CD4-positive, CD25-positive, alpha-beta regulatory T cell (primary cell): Measurements from ENCODE around the gene THUMPD1. TPM values are rescaled to one million over a fixed set of nuclear protein-coding genes. Genes with fewer than 3 reads are reported as not detected.
"Not testable (repeated sequence)": the region's sequence is repeated elsewhere in the genome, so short reads cannot be mapped to it uniquely, and the experiment has no call there.

Source experiments
- ATAC-seq, 2 donors: fragments of 150-1000 bp; cut with Tn5 transposase; one replicate each; pipeline ENCODE4 v1.10.0; 2021; ENCODE audit warnings: low read depth in 2 of 2, moderate number of reproducible peaks in 2 of 2, moderate library complexity in 1 of 2
- DNase-seq, 3 donors: peaks; one replicate each; pipeline versions ENCODE4 v3.0.0 to v3.0.0-alpha.2; 2012 to 2022; ENCODE audit warnings: mixed read lengths in 1 of 3
- H3K27ac ChIP-seq: one replicate; pipeline ENCODE4 v1.7.0; 2013; ENCODE audit warnings: mild to moderate bottlenecking, low read length; ENCODE audit not compliant: insufficient read depth, poor library complexity, severe bottlenecking
- H3K27me3 ChIP-seq: one replicate; pipeline ENCODE4 v1.7.0; 2013; ENCODE audit warnings: low read length; ENCODE audit not compliant: control insufficient read depth, insufficient read depth
- H3K36me3 ChIP-seq: one replicate; pipeline ENCODE4 v1.7.0; 2013; ENCODE audit warnings: mild to moderate bottlenecking, low read length, moderate library complexity; ENCODE audit not compliant: control insufficient read depth, insufficient read depth
- H3K4me1 ChIP-seq: 2 replicates; pipeline ENCODE4 v1.7.0; 2013; ENCODE audit warnings: mild to moderate bottlenecking, low read length; ENCODE audit not compliant: insufficient read depth, control insufficient read depth, poor library complexity, severe bottlenecking
- H3K4me3 ChIP-seq: one replicate; pipeline ENCODE4 v1.7.0; 2013; ENCODE audit warnings: low read depth, mild to moderate bottlenecking, low read length, moderate library complexity
- H3K9me3 ChIP-seq, 2 experiments: 1 replicate in 1 of 2; 2 replicates in 1 of 2; pipeline ENCODE4 v1.7.0; 2013; ENCODE audit warnings: low read length in 2 of 2, mild to moderate bottlenecking in 1 of 2, moderate library complexity in 1 of 2; ENCODE audit not compliant: control insufficient read depth in 2 of 2
- H3K27ac Mint-ChIP-seq, 3 donors: one replicate each; pipeline ENCODE4 v1.8.0; 2020 to 2022; ENCODE audit warnings: mild to moderate bottlenecking in 3 of 3, mixed read lengths in 3 of 3, moderate library complexity in 2 of 3
- H3K27me3 Mint-ChIP-seq: one replicate; pipeline ENCODE4 v1.8.0; 2022; ENCODE audit warnings: mild to moderate bottlenecking, mixed read lengths
- H3K36me3 Mint-ChIP-seq: one replicate; pipeline ENCODE4 v1.8.0; 2020; ENCODE audit warnings: mixed read lengths
- H3K4me1 Mint-ChIP-seq, 4 donors: one replicate each; pipeline ENCODE4 v1.8.0; 2020 to 2022; ENCODE audit warnings: mixed read lengths in 4 of 4, mild to moderate bottlenecking in 1 of 4
- H3K4me3 Mint-ChIP-seq, 4 donors: one replicate each; pipeline ENCODE4 v1.8.0; 2020 to 2022; ENCODE audit warnings: mild to moderate bottlenecking in 4 of 4, mixed read lengths in 4 of 4, moderate library complexity in 3 of 4
- H3K9me3 Mint-ChIP-seq, 7 donors: one replicate each; pipeline ENCODE4 v1.8.0; 2020 to 2022; ENCODE audit warnings: mixed read lengths in 7 of 7, mild to moderate bottlenecking in 3 of 7, moderate library complexity in 2 of 7
- polyA plus RNA-seq, 4 donors: library from polyadenylated mRNA; unstranded; fragments of 300-500 nt; fragmentation: Illumina TruSeq; gene quantifications; one replicate each; pipeline ENCODE4 v1.2.3, GENCODE V29; 2021
- total RNA-seq: library from RNA; stranded (reverse); gene quantifications from one replicate; pipeline ENCODE4 v1.2.3, GENCODE V29; 2022

Gene THUMPD1
- total and polyA plus RNA-seq, 5 donors from 2014 or later, result 56.1 to 97.6 (median 71.7) TPM

- H3K27me3 ChIP-seq, H3K9me3 ChIP-seq, H3K27ac ChIP-seq, H3K4me1 ChIP-seq, H3K4me3 Mint-ChIP-seq, H3K36me3 Mint-ChIP-seq, H3K4me3 ChIP-seq, H3K27ac Mint-ChIP-seq, H3K36me3 ChIP-seq, H3K27me3 Mint-ChIP-seq, ATAC-seq, H3K4me1 Mint-ChIP-seq, H3K9me3 Mint-ChIP-seq: not testable (repeated sequence)
- peak in 1 of 3 donors; percentile 32 for DNase-seq
Observed at GRCh38 chr16:20708129-20708528, 33.5 kb downstream of the THUMPD1 start.

- H3K36me3 Mint-ChIP-seq, result no peaks in the 10 kb centered on the region
- H3K4me1 Mint-ChIP-seq, result no peaks in the 10 kb centered on the region
- H3K9me3 Mint-ChIP-seq, result peaks cover 0 to 3% (median 0%) of the 10 kb centered on the region in 7 donors
- no peak overlapping the region for H3K4me3 Mint-ChIP-seq
- no peaks in the 10 kb centered on the region for H3K9me3 ChIP-seq
- H3K27ac Mint-ChIP-seq, result no peak overlapping the region
- H3K27ac ChIP-seq, result no peak overlapping the region
- no peak for ATAC-seq
- no peak for DNase-seq
- H3K27me3 Mint-ChIP-seq, result peaks cover 4% of the 10 kb centered on the region
- no peaks in the 10 kb centered on the region for H3K36me3 ChIP-seq
- H3K27me3 ChIP-seq, result no peaks in the 10 kb centered on the region
- no peaks in the 10 kb centered on the region for H3K4me1 ChIP-seq
- H3K4me3 ChIP-seq, result no peak overlapping the region
Observed at GRCh38 chr16:20707461-20707860, 34.2 kb downstream of the THUMPD1 start.

- H3K4me3 ChIP-seq, ATAC-seq, H3K36me3 Mint-ChIP-seq, H3K4me1 ChIP-seq, H3K4me3 Mint-ChIP-seq, H3K27me3 ChIP-seq, H3K9me3 Mint-ChIP-seq, H3K4me1 Mint-ChIP-seq, H3K9me3 ChIP-seq, H3K27ac Mint-ChIP-seq, H3K36me3 ChIP-seq, H3K27me3 Mint-ChIP-seq, H3K27ac ChIP-seq, DNase-seq: not testable (repeated sequence)
Observed at GRCh38 chr16:20705972-20706371, 35.6 kb downstream of the THUMPD1 start.

DNA sequence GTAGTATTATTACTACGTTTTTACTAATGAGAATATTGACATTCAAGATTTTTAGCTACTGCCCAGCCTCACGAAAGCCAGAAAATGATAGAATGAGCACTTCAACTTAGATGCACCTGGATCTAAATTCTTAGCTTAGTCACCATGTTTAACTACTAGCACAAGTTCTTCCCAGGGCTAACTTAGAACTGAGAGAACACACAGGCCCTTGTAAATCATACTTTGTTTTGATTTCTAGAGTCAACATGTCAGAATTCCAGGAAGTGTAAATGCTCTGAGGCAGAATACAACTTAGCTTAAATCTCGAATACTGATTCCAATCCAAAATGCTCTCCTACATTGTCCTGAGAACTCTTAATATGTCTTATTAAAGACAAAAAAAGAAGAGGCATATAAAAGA, 37.3 kb downstream of the THUMPD1 start:
- Mint-ChIP-seq H3K9me3 (peaks cover 0 to 14% (median 0%) of the 10 kb centered on the region in 7 donors), H3K36me3 (no peaks in the 10 kb centered on the region), H3K4me3 (no peak overlapping the region), H3K27ac (no peak overlapping the region), H3K27me3 (peaks cover 4% of the 10 kb centered on the region), H3K4me1 (no peaks in the 10 kb centered on the region)
- Histone ChIP-seq H3K4me1 (no peaks in the 10 kb centered on the region), H3K27ac (no peak overlapping the region), H3K36me3 (no peaks in the 10 kb centered on the region), H3K4me3 (no peak overlapping the region), H3K9me3 (no peaks in the 10 kb centered on the region), H3K27me3 (no peaks in the 10 kb centered on the region)
- ATAC-seq, result no peak
- no peak for DNase-seq

DNA sequence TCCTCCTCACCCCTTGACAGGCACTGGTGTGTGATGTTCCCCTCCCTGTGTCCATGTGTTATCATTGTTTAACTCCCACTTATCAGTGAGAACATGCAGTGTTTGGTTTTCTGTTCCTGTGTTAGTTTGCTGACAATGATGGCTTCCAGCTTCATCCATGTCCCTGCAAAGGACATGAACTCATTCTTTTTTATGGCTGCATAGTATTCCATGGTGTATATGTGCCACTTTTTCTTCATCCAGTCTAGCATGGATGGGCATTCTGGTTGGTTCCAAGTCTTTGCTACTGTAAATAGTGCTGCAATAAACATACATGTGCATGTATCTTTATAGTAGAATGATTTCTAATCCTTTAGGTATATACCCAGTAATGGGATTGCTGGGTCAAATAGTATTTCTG, 39.9 kb downstream of the THUMPD1 start:
- H3K27me3 ChIP-seq, H3K36me3 Mint-ChIP-seq, H3K4me1 ChIP-seq, ATAC-seq, H3K27ac ChIP-seq, H3K4me3 Mint-ChIP-seq, H3K4me1 Mint-ChIP-seq, DNase-seq, H3K9me3 ChIP-seq, H3K27ac Mint-ChIP-seq, H3K36me3 ChIP-seq, H3K4me3 ChIP-seq, H3K27me3 Mint-ChIP-seq: not testable (repeated sequence)
- H3K9me3 Mint-ChIP-seq, result peaks cover 0 to 14% (median 0%) of the 10 kb centered on the region in 7 donors

- H3K4me1 Mint-ChIP-seq, result no peaks in the 10 kb centered on the region
- Histone ChIP-seq H3K9me3 (no peaks in the 10 kb centered on the region), H3K36me3 (no peaks in the 10 kb centered on the region), H3K4me3 (no peak overlapping the region), H3K27me3 (peaks cover 2% of the 10 kb centered on the region), H3K4me1 (no peaks in the 10 kb centered on the region), H3K27ac (no peak overlapping the region)
- H3K27me3 Mint-ChIP-seq, result peaks cover 10% of the 10 kb centered on the region
- no peak overlapping the region for H3K27ac Mint-ChIP-seq
- H3K4me3 Mint-ChIP-seq, result no peak overlapping the region
- DNase-seq, result no peak
- H3K9me3 Mint-ChIP-seq, result peaks cover 0 to 6% (median 0%) of the 10 kb centered on the region in 7 donors
- no peak for ATAC-seq
- no peaks in the 10 kb centered on the region for H3K36me3 Mint-ChIP-seq
Observed at GRCh38 chr16:20696618-20697017, 45.0 kb downstream of the THUMPD1 start.

DNA sequence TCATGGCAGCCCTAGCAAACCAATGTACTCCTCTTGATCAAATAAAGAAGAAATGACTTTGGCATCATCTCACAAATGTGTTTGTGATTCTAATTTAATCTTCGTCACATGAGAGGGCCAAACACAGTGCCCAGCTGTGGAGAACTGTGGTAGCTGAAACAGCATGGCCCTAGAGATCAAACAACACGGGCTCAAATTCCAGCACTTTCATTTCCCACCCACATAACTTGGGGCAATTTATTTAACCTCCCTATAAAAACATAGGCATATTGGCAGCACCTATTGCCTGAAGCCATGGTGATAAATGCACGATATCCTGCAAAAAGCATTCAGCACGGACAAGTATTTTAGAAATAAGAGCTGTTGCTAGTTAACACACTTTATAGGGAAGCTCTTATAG, 46.6 kb downstream of the THUMPD1 start:
- Mint-ChIP-seq H3K4me3 (no peak overlapping the region), H3K27ac (no peak overlapping the region), H3K36me3 (no peaks in the 10 kb centered on the region), H3K27me3 (peaks cover 17% of the 10 kb centered on the region), H3K4me1 (no peaks in the 10 kb centered on the region), H3K9me3 (no peaks in the 10 kb centered on the region)
- Histone ChIP-seq H3K9me3 (no peaks in the 10 kb centered on the region), H3K27me3 (peaks cover 2% of the 10 kb centered on the region), H3K4me1 (no peaks in the 10 kb centered on the region), H3K27ac (no peak overlapping the region), H3K4me3 (no peak overlapping the region), H3K36me3 (no peaks in the 10 kb centered on the region)
- no peak for ATAC-seq
- DNase-seq, result no peak

DNA sequence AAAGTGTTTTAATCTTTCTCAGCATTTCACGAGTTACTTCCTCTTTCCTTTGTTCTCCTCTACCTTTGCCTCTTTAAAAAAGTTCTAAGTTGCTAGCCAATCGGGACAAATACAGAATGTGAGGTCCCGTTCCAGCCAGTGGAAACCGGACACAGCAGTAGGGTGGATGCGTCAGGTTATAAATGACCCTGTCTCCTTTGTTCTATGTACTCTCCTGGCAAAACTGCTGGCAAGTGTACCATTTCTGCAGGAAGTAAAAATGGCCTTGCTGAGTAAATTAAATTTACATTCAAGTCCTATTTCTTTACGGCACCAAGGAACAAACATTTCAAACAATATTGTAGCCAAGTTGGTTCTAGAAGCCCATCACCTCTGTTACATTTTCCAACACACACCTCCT, 47.5 kb downstream of the THUMPD1 start:
- not testable (repeated sequence) for H3K36me3 Mint-ChIP-seq, H3K4me1 Mint-ChIP-seq, H3K4me1 ChIP-seq, H3K9me3 ChIP-seq, H3K4me3 ChIP-seq, H3K9me3 Mint-ChIP-seq, ATAC-seq, DNase-seq, H3K36me3 ChIP-seq, H3K27me3 ChIP-seq, H3K4me3 Mint-ChIP-seq, H3K27ac ChIP-seq
- Mint-ChIP-seq H3K27me3 (peaks cover 20% of the 10 kb centered on the region), H3K27ac (peak overlapping the region in 1 of 3 donors; percentile 11)
